Activated naive CD4-positive, alpha-beta T cell treated with anti-CD3 and anti-CD28 coated beads, Interleukin-2, amount 50 U/mL, for 24 hours (primary cell): ENCODE data around the gene PLEKHM1.

Experiments used
- H3K27ac Mint-ChIP-seq: one replicate; pipeline ENCODE4 v1.8.0; 2021; ENCODE audit warnings: mild to moderate bottlenecking, mixed read lengths
- H3K27me3 Mint-ChIP-seq: one replicate; pipeline ENCODE4 v1.8.0; 2021; ENCODE audit warnings: mixed read lengths
- H3K36me3 Mint-ChIP-seq: one replicate; pipeline ENCODE4 v1.8.0; 2021; ENCODE audit warnings: mixed read lengths
- H3K4me1 Mint-ChIP-seq: one replicate; pipeline ENCODE4 v1.8.0; 2021; ENCODE audit warnings: mixed read lengths
- H3K4me3 Mint-ChIP-seq: one replicate; pipeline ENCODE4 v1.8.0; 2021; ENCODE audit warnings: mild to moderate bottlenecking, mixed read lengths
- H3K9me3 Mint-ChIP-seq: one replicate; pipeline ENCODE4 v1.8.0; 2021; ENCODE audit warnings: mixed read lengths

PLEKHM1 gene

GRCh38 chr17:45386178-45386577, 104.3 kb downstream of the PLEKHM1 start:
- Mint-ChIP-seq H3K4me1 (peaks cover 21% of the 10 kb centered on the region), H3K27ac (no peak overlapping the region), H3K36me3 (no peaks in the 10 kb centered on the region), H3K9me3 (no peaks in the 10 kb centered on the region), H3K27me3 (peaks cover 3% of the 10 kb centered on the region), H3K4me3 (no peak overlapping the region)
